ENCODE data around the gene SIAH1. TPM values are rescaled to one million over a fixed set of nuclear protein-coding genes. Genes with fewer than 3 reads are reported as not detected.

The SIAH1 gene
- total RNA-seq, 1 experiment from 2014 or later, result 33.2 TPM

DNA sequence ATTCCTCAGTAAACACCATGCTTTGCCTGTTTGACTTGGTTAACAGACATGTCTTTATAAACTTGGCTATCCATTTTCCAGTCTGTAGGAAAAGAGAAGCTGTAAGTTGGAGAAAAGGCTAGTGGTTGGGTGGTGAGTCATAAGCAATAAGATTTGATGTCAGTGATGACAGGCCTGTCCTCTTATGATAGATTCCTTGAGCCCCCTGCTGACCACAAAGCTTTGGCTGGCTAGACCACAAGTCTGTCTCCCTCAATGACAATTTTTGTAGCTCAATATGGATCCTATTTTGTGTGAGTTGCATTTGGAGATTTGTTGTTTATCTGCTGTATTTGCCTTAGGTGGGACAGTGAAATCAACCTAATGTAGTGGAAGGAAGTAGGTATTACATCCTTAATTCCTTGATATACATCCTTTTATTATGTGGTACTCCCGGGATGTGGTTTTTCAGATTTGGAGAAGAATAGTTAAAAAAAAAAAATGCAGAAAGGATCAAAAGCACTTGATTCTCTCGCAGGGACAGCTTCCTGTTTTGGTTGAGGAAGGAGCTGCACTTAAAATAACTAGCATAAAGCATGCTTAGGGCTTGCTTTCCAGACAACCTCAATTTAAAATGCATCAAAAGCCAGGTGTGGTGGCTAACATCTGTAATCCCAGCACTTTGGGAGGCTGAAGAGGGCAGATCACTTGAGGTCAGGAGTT, 67.4 kb downstream of the SIAH1 start:
- H3K27me3 ChIP-seq (ENCODE audit: insufficient read depth, low read length), result no peaks in the 10 kb centered on the region
- no peak overlapping the region for H3T11ph ChIP-seq (ENCODE audit: low read length)
- no peak overlapping the region for H3K4ac ChIP-seq (ENCODE audit: low read depth, low read length)
- no peak overlapping the region for H2AK5ac ChIP-seq (ENCODE audit: insufficient read length, low read length)
- no peaks in the 10 kb centered on the region for H3K79me2 ChIP-seq (ENCODE audit: insufficient read depth, low read length)
- H3K14ac ChIP-seq (ENCODE audit: insufficient read depth, low read length), result no peak overlapping the region
- DNase-seq, result no peak
- no peak overlapping the region for H3K23ac ChIP-seq (ENCODE audit: insufficient read length, low read depth, low read length)
- Mint-ChIP-seq H3K4me1 (peaks cover 3 to 18% of the 10 kb centered on the region in 2 experiments; a peak in 2 of 4 replicates), H3K27me3 (ENCODE audit: low read depth) (no peaks in the 10 kb centered on the region), H3K36me3 (ENCODE audit: insufficient read depth in 1 of 3, low read depth in 3 of 3) (peaks cover 13 to 17% (median 16%) of the 10 kb centered on the region in 3 experiments), H3K27ac (peak overlapping the region in 2 of 3 experiments; percentile 24 to 84; a peak in 4 of 7 replicates), H3K4me3 (no peak overlapping the region), H3K9me3 (peaks cover 4 to 9% of the 10 kb centered on the region in 2 experiments; a peak in 3 of 5 replicates)
- no peak overlapping the region for H2AFZ ChIP-seq (ENCODE audit: low read length)
- H2BK5ac ChIP-seq (ENCODE audit: insufficient read length, low read length), result no peak overlapping the region
- WGBS (ENCODE audit: extremely low coverage, insufficient read length, low lambda C conversion rate), result no CpG with 5 or more reads among the region's 2 CpGs
- H3K27ac ChIP-seq (ENCODE audit: insufficient read length, low read depth, low read length), result peak overlapping the region; percentile 58
- H3K9ac ChIP-seq (ENCODE audit: extremely low read depth, insufficient read length, low read length), result no peak overlapping the region
- no peak overlapping the region for H3K56ac ChIP-seq (ENCODE audit: insufficient read length, low read depth, low read length)
- no peak overlapping the region for H3K4me2 ChIP-seq (ENCODE audit: insufficient read depth, insufficient read length, low read length)
- H3K9me3 ChIP-seq (ENCODE audit: control insufficient read depth, low read depth, low read length), result no peaks in the 10 kb centered on the region
- H3K79me1 ChIP-seq (ENCODE audit: insufficient read depth, low read depth, low read length, poor library complexity, severe bottlenecking), result no peaks in the 10 kb centered on the region
- TF ChIP-seq, protein P1, sequence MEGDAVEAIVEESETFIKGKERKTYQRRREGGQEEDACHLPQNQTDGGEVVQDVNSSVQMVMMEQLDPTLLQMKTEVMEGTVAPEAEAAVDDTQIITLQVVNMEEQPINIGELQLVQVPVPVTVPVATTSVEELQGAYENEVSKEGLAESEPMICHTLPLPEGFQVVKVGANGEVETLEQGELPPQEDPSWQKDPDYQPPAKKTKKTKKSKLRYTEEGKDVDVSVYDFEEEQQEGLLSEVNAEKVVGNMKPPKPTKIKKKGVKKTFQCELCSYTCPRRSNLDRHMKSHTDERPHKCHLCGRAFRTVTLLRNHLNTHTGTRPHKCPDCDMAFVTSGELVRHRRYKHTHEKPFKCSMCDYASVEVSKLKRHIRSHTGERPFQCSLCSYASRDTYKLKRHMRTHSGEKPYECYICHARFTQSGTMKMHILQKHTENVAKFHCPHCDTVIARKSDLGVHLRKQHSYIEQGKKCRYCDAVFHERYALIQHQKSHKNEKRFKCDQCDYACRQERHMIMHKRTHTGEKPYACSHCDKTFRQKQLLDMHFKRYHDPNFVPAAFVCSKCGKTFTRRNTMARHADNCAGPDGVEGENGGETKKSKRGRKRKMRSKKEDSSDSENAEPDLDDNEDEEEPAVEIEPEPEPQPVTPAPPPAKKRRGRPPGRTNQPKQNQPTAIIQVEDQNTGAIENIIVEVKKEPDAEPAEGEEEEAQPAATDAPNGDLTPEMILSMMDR (conservative IDR thresholded peaks at IDR 0.05), result no peak
- no peak overlapping the region for H2BK120ac ChIP-seq (ENCODE audit: low read depth, low read length, poor library complexity, severe bottlenecking)
- no peak overlapping the region for H4K8ac ChIP-seq (replicated peaks; ENCODE audit: insufficient read length, low read depth, low read length)
- H3K4me1 ChIP-seq (ENCODE audit: insufficient read depth, low read length), result peaks cover 3% of the 10 kb centered on the region; the same call in 1 of the 2 replicates
- H2BK20ac ChIP-seq (ENCODE audit: low read depth, low read length, poor library complexity, severe bottlenecking), result no peak overlapping the region
- no peak overlapping the region for H2BK15ac ChIP-seq (ENCODE audit: low read depth, low read length)
- H3K18ac ChIP-seq (ENCODE audit: insufficient read length, low read depth, low read length), result no peak overlapping the region
- no peaks in the 10 kb centered on the region for H3K23me2 ChIP-seq (ENCODE audit: insufficient read length, low read depth, low read length, poor library complexity, severe bottlenecking)
- no peaks in the 10 kb centered on the region for H4K20me1 ChIP-seq (ENCODE audit: control insufficient read depth, insufficient read depth, insufficient read length)
- H2BK12ac ChIP-seq (ENCODE audit: insufficient read length, low read depth, low read length), result no peak overlapping the region
- no peak overlapping the region for H4K91ac ChIP-seq (ENCODE audit: insufficient read length, low read depth, low read length)
- H4K5ac ChIP-seq (ENCODE audit: insufficient read length, low read depth, low read length), result no peak overlapping the region
